ENCODE results near the gene LCE3D. TPM values are rescaled to one million over a fixed set of nuclear protein-coding genes. Genes with fewer than 3 reads are reported as not detected.

Gene LCE3D
- not detected in 2 replicates for total RNA-seq

GRCh38 chr1:152580433-152580832, at the start of gene LCE3D:
Gene LCE3D (minus strand): TSS chr1:152580516. CDS start chr1:152579936, 580 bp downstream.

GRCh38 chr1:152622803-152623202, 42.5 kb upstream of the LCE3D start, which contains the start of gene LCE3A:
Gene LCE3A (minus strand): TSS chr1:152623103. CDS start chr1:152623103, 0 bp downstream.

GRCh38 chr1:152613511-152613910, 33.2 kb upstream of the LCE3D start, which contains the start of gene LCE3B:
Gene LCE3B (plus strand): TSS chr1:152613811. CDS start chr1:152613811, 0 bp downstream.

GRCh38 chr1:152599934-152600333, 19.6 kb upstream of the LCE3D start, which contains the start of gene LCE3C:
Gene LCE3C (plus strand): TSS chr1:152600234. CDS start chr1:152600732, 498 bp downstream.

GRCh38 chr1:152566681-152567080, 13.6 kb downstream of the LCE3D start, which contains the start of gene LCE3E:
Gene LCE3E (minus strand): TSS chr1:152566780. CDS start chr1:152566208, 572 bp downstream.

Small RNA genes within 50 kb of the gene (small RNA-seq; reads per million reads assigned to genes)
- gene LCE3A (not detected), gene LCE3B (not detected)

Other genes starting within 250 kb of the LCE3D start
- under 0.01 TPM in 1 of 2 replicates, not detected in the other for gene FLG2, start 220.5 kb downstream of the LCE3D start, total RNA-seq
- not detected in 2 replicates for gene CRNN, start 166.3 kb downstream of the LCE3D start, total RNA-seq
- gene LCE5A, start 69.7 kb downstream of the LCE3D start, total RNA-seq = not detected in 2 replicates
- not detected in 2 replicates for gene CRCT1, start 66.0 kb downstream of the LCE3D start, total RNA-seq
- gene LCE3E, start 13.7 kb downstream of the LCE3D start, total RNA-seq = not detected in 2 replicates
- not detected in 2 replicates for gene LCE3C, start 19.7 kb upstream of the LCE3D start, total RNA-seq
- gene LCE3B, start 33.3 kb upstream of the LCE3D start, total RNA-seq = not detected in 2 replicates
- not detected in 2 replicates for gene LCE3A, start 42.6 kb upstream of the LCE3D start, total RNA-seq
- not detected in 2 replicates for gene LCE2D, start 82.9 kb upstream of the LCE3D start, total RNA-seq
- not detected in 2 replicates for gene LCE2C, start 94.8 kb upstream of the LCE3D start, total RNA-seq
- not detected in 2 replicates for gene LCE2B, start 105.6 kb upstream of the LCE3D start, total RNA-seq
- 0.79 TPM in 1 of 2 replicates, not detected in the other for gene LCE2A, start 117.8 kb upstream of the LCE3D start, total RNA-seq
- not detected in 2 replicates for gene LCE4A, start 127.6 kb upstream of the LCE3D start, total RNA-seq
- gene KPRP, start 177.5 kb upstream of the LCE3D start, total RNA-seq = not detected in 2 replicates
- gene LCE1F, start 194.6 kb upstream of the LCE3D start, total RNA-seq = not detected in 2 replicates
- not detected in 2 replicates for gene LCE1E, start 205.7 kb upstream of the LCE3D start, total RNA-seq
- not detected in 2 replicates for gene LCE1D, start 216.2 kb upstream of the LCE3D start, total RNA-seq
- gene LCE1C, start 226.1 kb upstream of the LCE3D start, total RNA-seq = not detected in 2 replicates
- not detected in 2 replicates for gene LCE1B, start 231.5 kb upstream of the LCE3D start, total RNA-seq
- not detected in 2 replicates for gene LCE1A, start 247.0 kb upstream of the LCE3D start, total RNA-seq

Measured in placental epithelial cell (primary cell).